Mucosa of descending colon (tissue), 3 donors: Measurements from ENCODE around the gene CGA. TPM values are rescaled to one million over a fixed set of nuclear protein-coding genes. Genes with fewer than 3 reads are reported as not detected.

ENCODE experiments used
- ATAC-seq: fragments of 200-7000 bp; cut with Tn5 transposase; one replicate; pipeline ENCODE4 v1.9.1; 2020; ENCODE audit warnings: mild to moderate bottlenecking, moderate library complexity
- DNase-seq, 3 donors: peaks; one replicate each; pipeline ENCODE4 v3.0.0-alpha.2; 2020
- H3K36me3 ChIP-seq: fragments of 200-600 bp; one replicate; pipeline ENCODE4 v1.8.0; 2021; ENCODE audit warnings: low read depth, mild to moderate bottlenecking
- H3K4me1 ChIP-seq: fragments of 200-600 bp; one replicate; pipeline ENCODE4 v1.8.0; 2021; ENCODE audit warnings: low read depth, mild to moderate bottlenecking
- H3K4me3 ChIP-seq: fragments of 200-600 bp; one replicate; pipeline ENCODE4 v1.8.0; 2021; ENCODE audit warnings: mild to moderate bottlenecking
- H3K9me3 ChIP-seq: fragments of 200-600 bp; one replicate; pipeline ENCODE4 v1.8.0; 2021; ENCODE audit warnings: mild to moderate bottlenecking
- intact Hi-C, 2 donors: fragments of 100-400 bp; cut with DNase I in 1 of 2; cut with micrococcal nuclease in 1 of 2; formaldehyde crosslinking; loops; one replicate each; pipeline versions ENCODE4 v1.11.0 to v1.11.1; 2022; cut with DNase I, micrococcal nuclease
- total RNA-seq, 3 donors: library from RNA; stranded (reverse); fragmentation: NEBNext Ultra II Directional in 2 of 3; extraction: Animal tissue kit (Norgen Biotek cat#: 25700) in 2 of 3; gene quantifications; one replicate each; pipeline versions ENCODE4 v1.2.1 to v1.2.4, GENCODE V29; 2021 to 2023
- TF ChIP-seq, protein P1 (sequence below): fragments of 200-600 bp; IDR thresholded peaks from one replicate; pipeline ENCODE4 v1.8.0; 2022; ENCODE audit warnings: antibody characterized with exemption, mild to moderate bottlenecking
- donor health status: DM: no; HTN: no; CAD: no; lungs with moderate emphysema.
- donor health status: DM: no; HTN: no; CAD: no.
- donor health status: DM: no; HTN: yes; CAD: no.

Gene CGA
- total RNA-seq, 3 donors from 2014 or later: not detected

DNA sequence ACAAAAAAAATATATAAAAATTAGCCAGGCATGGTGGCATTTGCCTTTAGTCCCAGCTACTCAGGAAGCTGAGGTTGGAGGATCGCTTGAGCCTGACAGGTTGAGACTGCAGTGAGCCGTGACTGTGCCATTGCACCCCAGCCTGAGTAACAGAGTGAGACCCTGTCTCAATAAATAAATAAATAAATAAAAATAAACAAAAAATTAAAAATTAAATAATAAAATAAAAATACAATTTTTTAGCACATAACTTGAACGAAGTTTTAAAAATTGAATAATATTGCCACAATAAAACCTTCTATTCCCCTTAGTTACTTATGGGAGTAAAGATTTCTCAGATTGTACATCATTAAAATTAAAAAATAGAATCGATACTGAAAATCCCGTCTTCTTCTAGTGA, 29.2 kb upstream of the CGA start:
- intact Hi-C loops: no loop called here
- Histone ChIP-seq H3K4me1 (no peaks in the 10 kb centered on the region), H3K36me3 (no peaks in the 10 kb centered on the region), H3K9me3 (no peaks in the 10 kb centered on the region), H3K4me3 (no peak overlapping the region)
- DNase-seq (no peak), ATAC-seq (no peak)
- TF ChIP-seq, protein P1, sequence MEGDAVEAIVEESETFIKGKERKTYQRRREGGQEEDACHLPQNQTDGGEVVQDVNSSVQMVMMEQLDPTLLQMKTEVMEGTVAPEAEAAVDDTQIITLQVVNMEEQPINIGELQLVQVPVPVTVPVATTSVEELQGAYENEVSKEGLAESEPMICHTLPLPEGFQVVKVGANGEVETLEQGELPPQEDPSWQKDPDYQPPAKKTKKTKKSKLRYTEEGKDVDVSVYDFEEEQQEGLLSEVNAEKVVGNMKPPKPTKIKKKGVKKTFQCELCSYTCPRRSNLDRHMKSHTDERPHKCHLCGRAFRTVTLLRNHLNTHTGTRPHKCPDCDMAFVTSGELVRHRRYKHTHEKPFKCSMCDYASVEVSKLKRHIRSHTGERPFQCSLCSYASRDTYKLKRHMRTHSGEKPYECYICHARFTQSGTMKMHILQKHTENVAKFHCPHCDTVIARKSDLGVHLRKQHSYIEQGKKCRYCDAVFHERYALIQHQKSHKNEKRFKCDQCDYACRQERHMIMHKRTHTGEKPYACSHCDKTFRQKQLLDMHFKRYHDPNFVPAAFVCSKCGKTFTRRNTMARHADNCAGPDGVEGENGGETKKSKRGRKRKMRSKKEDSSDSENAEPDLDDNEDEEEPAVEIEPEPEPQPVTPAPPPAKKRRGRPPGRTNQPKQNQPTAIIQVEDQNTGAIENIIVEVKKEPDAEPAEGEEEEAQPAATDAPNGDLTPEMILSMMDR: no peak

DNA sequence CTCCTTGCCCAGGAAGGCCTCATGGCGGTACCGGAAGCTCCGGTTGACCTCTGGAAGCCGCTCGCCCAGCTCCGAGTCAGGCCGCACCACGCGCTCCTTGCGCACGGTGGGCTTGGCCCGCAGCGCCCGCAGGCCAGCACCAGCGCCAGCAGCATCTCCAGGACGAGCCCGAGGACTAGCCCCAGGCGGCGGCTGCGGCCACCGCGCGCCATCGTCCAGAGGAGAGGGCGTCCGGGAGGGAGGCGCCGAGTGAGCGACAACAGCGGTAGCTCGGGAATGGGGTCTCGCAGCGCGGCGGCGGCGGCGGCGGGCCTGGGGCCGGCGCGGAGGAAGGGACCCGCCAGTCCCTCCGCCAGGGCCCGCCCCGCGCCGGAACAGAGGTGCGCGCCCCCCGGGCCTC, 27.6 kb upstream of the CGA start:
- TF ChIP-seq, protein P1: no peak
- ATAC-seq (no peak), DNase-seq (no peak)
- H3K36me3 ChIP-seq: no peaks in the 10 kb centered on the region
- H3K4me1 ChIP-seq: no peaks in the 10 kb centered on the region
- no peak overlapping the region for H3K4me3 ChIP-seq
- intact Hi-C loops: no loop called here
- H3K9me3 ChIP-seq: no peaks in the 10 kb centered on the region

DNA sequence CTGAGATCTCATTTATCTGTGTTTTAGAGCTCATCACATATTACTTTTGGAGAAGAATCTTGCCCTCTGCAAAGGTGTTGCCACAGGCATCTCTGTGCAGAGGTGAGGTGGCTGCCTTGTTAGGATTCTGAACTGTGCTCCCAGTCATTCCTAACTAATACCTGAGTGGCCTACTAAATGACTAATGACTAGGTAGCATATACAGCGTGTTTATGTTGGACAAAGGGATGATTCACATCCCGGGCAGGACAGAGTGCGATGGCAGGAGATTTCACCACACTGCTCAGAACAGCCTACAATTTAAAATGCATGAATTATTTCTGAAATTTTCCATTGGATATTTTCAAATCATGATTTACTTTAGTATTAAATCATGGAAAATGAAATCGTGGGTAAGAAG, 23.1 kb upstream of the CGA start:
- DNase-seq: no peak
- H3K4me3 ChIP-seq: no peak overlapping the region
- H3K4me1 ChIP-seq: no peaks in the 10 kb centered on the region
- no peaks in the 10 kb centered on the region for H3K9me3 ChIP-seq
- intact Hi-C loops: no loop called here
- no peaks in the 10 kb centered on the region for H3K36me3 ChIP-seq
- TF ChIP-seq, protein P1: no peak
- ATAC-seq: no peak

DNA sequence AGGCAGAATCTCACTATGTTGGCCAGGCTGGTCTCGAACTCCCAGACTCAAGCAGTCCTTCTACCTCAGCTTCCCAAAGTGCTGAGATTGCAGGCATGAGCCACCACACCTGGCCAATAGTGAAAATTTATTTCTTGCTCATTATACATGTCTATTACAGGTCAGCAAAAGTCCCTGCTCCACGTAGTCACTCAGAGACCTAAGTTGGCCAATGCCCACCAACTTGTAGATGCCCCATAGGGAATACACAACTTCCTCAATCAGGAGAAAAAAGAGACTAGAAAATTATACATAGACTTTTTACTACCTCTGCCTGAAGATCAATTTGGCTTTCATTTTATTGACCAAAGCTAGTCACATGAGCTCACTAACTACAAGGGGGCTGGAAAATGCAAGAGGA, 22.0 kb upstream of the CGA start:
- DNase-seq (no peak), ATAC-seq (no peak)
- no peaks in the 10 kb centered on the region for H3K9me3 ChIP-seq
- TF ChIP-seq, protein P1: no peak
- intact Hi-C loops: no loop called here
- no peaks in the 10 kb centered on the region for H3K36me3 ChIP-seq
- no peaks in the 10 kb centered on the region for H3K4me1 ChIP-seq
- H3K4me3 ChIP-seq: no peak overlapping the region

- Histone ChIP-seq H3K4me3 (no peak overlapping the region), H3K9me3 (no peaks in the 10 kb centered on the region), H3K4me1 (no peaks in the 10 kb centered on the region), H3K36me3 (no peaks in the 10 kb centered on the region)
- intact Hi-C loops: no loop called here
- TF ChIP-seq, protein P1: no peak
- DNase-seq (no peak), ATAC-seq (no peak)
Measured at GRCh38 chr6:87115402-87116135, 20.7 kb upstream of the CGA start.

DNA sequence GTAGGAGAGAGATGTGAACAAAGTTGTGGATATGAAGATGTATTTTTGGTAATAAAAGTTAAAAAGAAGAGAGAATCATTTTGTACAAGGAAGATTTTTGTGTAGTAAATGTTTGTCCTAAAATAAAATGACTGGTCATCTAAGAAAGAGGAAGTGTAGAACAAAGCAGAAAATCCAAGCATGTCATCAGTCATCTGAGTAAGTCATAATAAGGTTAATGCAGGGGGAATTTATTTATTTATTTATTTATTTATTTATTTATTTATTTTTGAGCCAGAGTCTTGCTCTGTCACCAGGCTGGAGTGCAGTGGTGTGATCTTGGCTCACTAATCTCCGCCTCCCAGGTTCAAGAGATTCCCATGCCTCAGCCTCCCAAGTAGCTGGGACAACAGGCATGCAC, 15.7 kb upstream of the CGA start:
- TF ChIP-seq, protein P1: no peak
- no peak overlapping the region for H3K4me3 ChIP-seq
- no peaks in the 10 kb centered on the region for H3K4me1 ChIP-seq
- H3K36me3 ChIP-seq: no peaks in the 10 kb centered on the region
- intact Hi-C loops: no loop called here
- H3K9me3 ChIP-seq: no peaks in the 10 kb centered on the region
- ATAC-seq (no peak), DNase-seq (no peak)
